GM12872 (cell line): ENCODE data around the gene MACROD2.

Experiments
- TF ChIP-seq, protein P1 (sequence below): IDR thresholded peaks from 3 replicates; pipeline ENCODE4 v1.5.1; 2011; ENCODE audit warnings: low read depth, mild to moderate bottlenecking, low read length, moderate library complexity; ENCODE audit not compliant: insufficient read depth

The MACROD2 gene

DNA sequence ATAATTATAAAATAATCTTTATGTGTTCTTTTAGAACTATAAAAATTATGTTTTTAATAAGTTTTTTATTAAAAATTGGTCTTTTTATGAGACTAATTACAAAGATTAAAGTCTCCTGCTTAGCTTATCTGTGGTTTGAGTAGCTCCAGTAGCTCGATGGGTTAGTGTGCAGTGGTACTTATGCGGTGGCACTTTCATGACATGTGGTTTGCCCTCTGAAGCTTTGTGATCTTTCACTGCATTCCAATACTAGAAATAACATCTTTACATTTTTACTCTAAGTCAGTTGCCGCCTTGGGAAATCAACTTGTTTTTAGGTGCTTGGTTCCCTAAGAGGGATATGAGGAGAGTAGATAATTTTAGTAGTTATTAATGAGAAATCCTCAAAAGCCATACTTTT is 1041.6 kb downstream of the MACROD2 start:
- TF ChIP-seq, protein P1, sequence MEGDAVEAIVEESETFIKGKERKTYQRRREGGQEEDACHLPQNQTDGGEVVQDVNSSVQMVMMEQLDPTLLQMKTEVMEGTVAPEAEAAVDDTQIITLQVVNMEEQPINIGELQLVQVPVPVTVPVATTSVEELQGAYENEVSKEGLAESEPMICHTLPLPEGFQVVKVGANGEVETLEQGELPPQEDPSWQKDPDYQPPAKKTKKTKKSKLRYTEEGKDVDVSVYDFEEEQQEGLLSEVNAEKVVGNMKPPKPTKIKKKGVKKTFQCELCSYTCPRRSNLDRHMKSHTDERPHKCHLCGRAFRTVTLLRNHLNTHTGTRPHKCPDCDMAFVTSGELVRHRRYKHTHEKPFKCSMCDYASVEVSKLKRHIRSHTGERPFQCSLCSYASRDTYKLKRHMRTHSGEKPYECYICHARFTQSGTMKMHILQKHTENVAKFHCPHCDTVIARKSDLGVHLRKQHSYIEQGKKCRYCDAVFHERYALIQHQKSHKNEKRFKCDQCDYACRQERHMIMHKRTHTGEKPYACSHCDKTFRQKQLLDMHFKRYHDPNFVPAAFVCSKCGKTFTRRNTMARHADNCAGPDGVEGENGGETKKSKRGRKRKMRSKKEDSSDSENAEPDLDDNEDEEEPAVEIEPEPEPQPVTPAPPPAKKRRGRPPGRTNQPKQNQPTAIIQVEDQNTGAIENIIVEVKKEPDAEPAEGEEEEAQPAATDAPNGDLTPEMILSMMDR: no peak

DNA sequence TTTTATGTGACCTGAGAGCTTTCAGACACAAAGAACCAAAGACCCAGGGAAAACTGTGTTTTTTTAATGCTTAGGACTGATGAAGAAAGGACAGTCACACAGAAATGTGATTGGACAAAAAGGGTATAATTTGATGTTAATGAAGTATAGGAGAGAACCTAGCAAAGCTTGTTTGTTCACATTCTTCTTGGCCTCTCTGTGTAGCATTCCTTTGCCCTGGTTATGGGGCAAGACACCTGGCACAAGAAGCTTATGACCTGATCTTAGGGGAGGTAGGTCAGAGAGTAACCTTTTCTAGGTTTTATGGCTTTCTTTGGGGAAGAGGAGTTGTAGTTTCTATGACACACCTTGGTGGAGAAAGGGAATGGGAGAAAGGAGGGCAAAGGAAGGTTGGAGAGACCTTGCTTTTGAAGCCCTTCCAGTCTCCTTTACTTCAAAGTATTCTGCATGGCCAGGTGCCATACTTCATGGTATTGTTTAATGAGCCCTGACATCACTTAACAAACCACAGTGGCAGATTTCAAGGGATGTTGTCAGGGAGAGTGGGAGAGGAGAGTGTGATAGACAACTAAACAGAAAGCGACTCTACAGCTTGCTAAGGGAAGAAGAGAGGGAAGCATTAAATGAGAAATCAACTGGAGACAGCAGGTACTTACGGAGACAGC is 1043.9 kb downstream of the MACROD2 start:
- TF ChIP-seq, protein P1: no peak

DNA sequence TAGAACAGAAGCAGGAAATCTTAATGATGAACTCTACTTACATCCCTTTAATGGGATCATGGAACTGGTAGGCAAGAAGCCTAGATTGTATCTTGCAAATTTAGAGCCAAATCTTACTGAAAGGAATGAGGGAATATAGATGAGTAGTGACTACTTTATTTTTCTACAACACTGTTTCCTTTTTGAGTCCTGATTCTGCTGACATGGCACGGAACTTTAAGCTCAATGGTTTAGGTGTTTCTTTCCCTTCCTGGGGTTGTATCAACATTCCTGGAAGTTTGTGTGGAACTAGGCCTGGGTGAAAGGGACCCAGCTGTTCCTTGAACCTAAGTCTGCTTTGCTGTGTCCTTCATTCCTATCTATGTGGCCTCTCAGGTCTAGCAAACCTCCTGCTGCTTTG is 1047.4 kb downstream of the MACROD2 start:
- TF ChIP-seq, protein P1: no peak

DNA sequence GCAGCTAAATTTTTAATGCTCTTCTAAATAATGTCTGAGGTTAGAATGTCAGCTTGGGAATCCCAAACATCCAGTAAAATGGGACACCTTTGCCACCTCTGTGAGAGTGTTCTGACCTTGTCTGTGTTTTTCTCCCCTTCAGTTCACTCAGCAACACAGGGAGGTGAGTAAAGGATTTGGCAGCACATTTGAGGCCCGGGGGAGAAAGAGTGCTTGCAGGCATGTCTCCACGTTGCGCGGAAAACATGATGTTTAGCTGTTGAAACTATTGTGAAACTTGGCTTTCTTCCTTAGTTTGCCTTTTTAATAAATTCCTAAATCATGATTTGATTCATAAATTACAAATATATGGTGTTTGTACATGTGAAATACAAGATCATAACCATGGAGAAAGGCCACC is 1049.9 kb downstream of the MACROD2 start:
- TF ChIP-seq, protein P1: no peak

DNA sequence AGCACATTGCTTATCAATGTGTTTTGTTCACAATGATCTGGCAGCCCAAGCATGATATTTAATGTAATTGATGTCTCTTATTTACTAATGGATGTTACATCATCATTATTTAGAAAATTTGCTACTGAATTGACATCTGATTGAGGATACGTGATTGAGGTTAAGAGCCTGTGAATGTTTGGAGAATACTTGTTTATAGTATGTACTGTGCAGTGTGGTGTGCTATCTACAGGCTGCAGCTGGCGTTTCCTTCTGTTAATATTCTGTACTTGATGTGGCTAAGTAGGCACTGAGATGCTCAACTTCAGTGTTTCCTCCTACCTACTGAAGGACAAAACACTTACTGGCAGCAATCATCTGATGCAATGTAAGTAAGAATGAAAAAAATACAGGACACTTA is 1051.7 kb downstream of the MACROD2 start:
- TF ChIP-seq, protein P1: no peak

DNA sequence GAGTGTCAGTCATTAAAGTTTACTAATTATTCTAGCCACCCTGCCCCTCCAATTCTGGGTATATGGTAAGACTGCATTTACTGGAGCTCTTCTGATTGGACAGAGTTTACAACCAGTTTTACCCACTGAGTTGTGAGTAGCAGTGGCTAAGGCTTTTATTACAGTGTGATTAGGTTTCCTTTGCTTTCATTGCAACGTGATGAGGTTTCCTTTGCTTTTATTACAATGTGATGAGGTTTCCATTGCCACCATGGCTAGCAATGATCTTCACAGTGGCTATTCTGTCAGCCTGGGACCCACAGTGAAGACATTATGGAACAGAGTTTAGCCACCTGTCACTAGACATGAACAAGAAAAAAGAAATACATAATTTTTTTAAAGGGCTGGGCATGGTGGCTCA is 1052.3 kb downstream of the MACROD2 start:
- TF ChIP-seq, protein P1: no peak

DNA sequence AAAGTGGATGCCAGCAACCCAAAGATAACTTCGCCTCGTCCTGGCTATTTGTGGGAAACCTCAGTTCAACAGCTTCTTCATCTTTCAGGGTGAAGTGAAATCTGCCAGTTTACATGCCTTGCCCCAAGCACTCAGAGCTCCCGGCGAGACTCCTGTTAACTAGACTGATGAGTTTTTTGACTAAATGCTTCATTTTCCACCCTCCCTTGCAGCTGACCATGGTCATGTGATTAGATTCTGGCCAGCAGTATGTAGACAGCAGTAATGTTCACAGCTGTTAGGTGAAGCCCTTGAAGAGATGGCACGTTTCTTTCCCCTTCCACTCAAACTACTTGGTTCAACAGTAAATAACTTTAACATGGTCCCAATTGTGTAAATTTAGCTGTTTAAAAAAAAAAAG is 1060.9 kb downstream of the MACROD2 start:
- TF ChIP-seq, protein P1: no peak
